Progenitor cell of endocrine pancreas (in vitro differentiated cells): ENCODE results near the gene ATP6V1G1. TPM values are rescaled to one million over a fixed set of nuclear protein-coding genes. Genes with fewer than 3 reads are reported as not detected.

Experiments used
- DNase-seq: peaks from one replicate; pipeline ENCODE4 v3.0.0; 2021; ENCODE audit warnings: low spot score; ENCODE audit not compliant: unreplicated experiment
- H3K27ac Mint-ChIP-seq: 2 replicates; pipeline ENCODE4 v1.8.0; 2021; ENCODE audit warnings: mild to moderate bottlenecking, moderate library complexity, mixed read lengths
- H3K27me3 Mint-ChIP-seq: 2 replicates; pipeline ENCODE4 v1.8.0; 2021; ENCODE audit warnings: mixed read lengths
- H3K36me3 Mint-ChIP-seq: 2 replicates; pipeline ENCODE4 v1.8.0; 2022; ENCODE audit warnings: mixed read lengths; ENCODE audit not compliant: insufficient read depth
- H3K4me1 Mint-ChIP-seq: 2 replicates; pipeline ENCODE4 v1.8.0; 2021; ENCODE audit warnings: low read depth, mixed read lengths
- H3K4me3 Mint-ChIP-seq: 2 replicates; pipeline ENCODE4 v1.8.0; 2021; ENCODE audit warnings: low read depth, mild to moderate bottlenecking, moderate library complexity, mixed read lengths
- H3K9me3 Mint-ChIP-seq: 2 replicates; pipeline ENCODE4 v1.8.0; 2021; ENCODE audit warnings: low read depth, mixed read lengths
- CTCF ChIP-seq: fragments of 200-600 bp; sonication (generic); IDR thresholded peaks from one replicate; pipeline ENCODE4 v1.5.0; 2021; ENCODE audit warnings: antibody characterized with exemption, mild to moderate bottlenecking; ENCODE audit not compliant: unreplicated experiment
- total RNA-seq: library from RNA; stranded (reverse); gene quantifications from 2 replicates; pipeline ENCODE4 v1.2.1, GENCODE V29; 2021

The ATP6V1G1 gene
- total RNA-seq, 1 donor from 2014 or later, result 123 TPM

DNA sequence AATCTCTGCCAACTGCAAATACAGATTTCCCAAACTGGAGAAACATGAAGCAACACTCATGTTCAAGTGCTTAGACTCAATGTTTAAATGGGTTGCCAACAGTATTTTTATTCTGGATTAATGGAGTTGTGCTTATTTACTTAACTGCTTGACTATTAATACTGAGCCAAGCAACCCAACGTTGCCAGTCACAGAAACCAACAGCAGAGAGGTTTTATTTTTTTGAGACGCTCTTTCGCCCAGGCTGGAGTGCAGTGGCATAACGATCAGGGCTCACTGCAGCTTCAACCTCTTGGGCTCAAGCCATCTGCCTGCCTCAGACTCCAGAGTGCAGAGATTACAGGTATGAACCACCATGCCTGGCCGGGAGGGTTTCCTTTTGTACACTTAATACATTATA is 15.1 kb downstream of the ATP6V1G1 start:
- TF ChIP-seq CTCF, result no peak
- no peak for DNase-seq
- Mint-ChIP-seq H3K36me3 (peaks cover 28% of the 10 kb centered on the region), H3K9me3 (peaks cover 5% of the 10 kb centered on the region), H3K4me1 (peaks cover 5% of the 10 kb centered on the region), H3K27ac (no peak overlapping the region), H3K4me3 (no peak overlapping the region), H3K27me3 (no peaks in the 10 kb centered on the region)

GRCh38 chr9:114603248-114603647 is 15.7 kb downstream of the ATP6V1G1 start:
- H3K4me3 Mint-ChIP-seq, result no peak overlapping the region
- peaks cover 26% of the 10 kb centered on the region for H3K36me3 Mint-ChIP-seq
- H3K27me3 Mint-ChIP-seq, result no peaks in the 10 kb centered on the region
- peaks cover 5% of the 10 kb centered on the region for H3K4me1 Mint-ChIP-seq
- DNase-seq, result no peak
- TF ChIP-seq CTCF, result no peak
- H3K27ac Mint-ChIP-seq, result no peak overlapping the region
- H3K9me3 Mint-ChIP-seq, result peaks cover 5% of the 10 kb centered on the region

DNA sequence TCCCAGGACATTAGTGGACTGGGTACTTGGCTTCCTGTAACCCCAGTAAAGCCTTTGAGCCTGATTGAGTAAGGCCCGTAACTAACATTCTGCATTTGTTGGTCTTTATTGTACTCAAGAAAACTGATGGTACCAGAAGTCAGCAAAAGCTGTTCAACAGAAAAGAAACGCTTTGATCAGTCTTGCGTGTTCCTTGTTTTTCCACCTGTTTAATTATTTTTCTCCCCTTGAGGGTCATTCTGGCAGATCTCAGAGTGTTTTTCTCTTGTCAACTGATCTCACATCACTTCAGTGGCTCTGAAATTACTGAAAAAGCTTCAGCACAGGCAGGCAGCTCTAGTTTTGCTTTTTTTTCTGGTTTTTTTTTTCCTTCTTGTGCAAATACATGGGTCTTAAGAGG is 17.4 kb downstream of the ATP6V1G1 start:
- H3K4me3 Mint-ChIP-seq, result no peak overlapping the region
- no peak for TF ChIP-seq CTCF
- peaks cover 14% of the 10 kb centered on the region for H3K36me3 Mint-ChIP-seq
- H3K27ac Mint-ChIP-seq, result no peak overlapping the region
- peaks cover 5% of the 10 kb centered on the region for H3K4me1 Mint-ChIP-seq
- no peak for DNase-seq
- H3K27me3 Mint-ChIP-seq, result no peaks in the 10 kb centered on the region
- peaks cover 5% of the 10 kb centered on the region for H3K9me3 Mint-ChIP-seq

- no peak for DNase-seq
- no peak overlapping the region for H3K27ac Mint-ChIP-seq
- H3K36me3 Mint-ChIP-seq, result peaks cover 7% of the 10 kb centered on the region
- peaks cover 5% of the 10 kb centered on the region for H3K9me3 Mint-ChIP-seq
- H3K27me3 Mint-ChIP-seq, result no peaks in the 10 kb centered on the region
- H3K4me1 Mint-ChIP-seq, result peaks cover 5% of the 10 kb centered on the region
- no peak overlapping the region for H3K4me3 Mint-ChIP-seq
- no peak for TF ChIP-seq CTCF
Measured at GRCh38 chr9:114606068-114606467, 18.5 kb downstream of the ATP6V1G1 start.

GRCh38 chr9:114606597-114607207 is 19.1 kb downstream of the ATP6V1G1 start:
- H3K27ac Mint-ChIP-seq, result no peak overlapping the region
- peaks cover 5% of the 10 kb centered on the region for H3K4me1 Mint-ChIP-seq
- TF ChIP-seq CTCF, result no peak
- H3K4me3 Mint-ChIP-seq, result no peak overlapping the region
- H3K27me3 Mint-ChIP-seq, result no peaks in the 10 kb centered on the region
- DNase-seq, result no peak
- H3K9me3 Mint-ChIP-seq, result peaks cover 4% of the 10 kb centered on the region
- H3K36me3 Mint-ChIP-seq, result peaks cover 3% of the 10 kb centered on the region
